ENCODE measurements around the gene PRDX5. TPM values are rescaled to one million over a fixed set of nuclear protein-coding genes. Genes with fewer than 3 reads are reported as not detected.

Gene PRDX5
- total RNA-seq, 1 experiment from 2014 or later = 267 TPM

DNA sequence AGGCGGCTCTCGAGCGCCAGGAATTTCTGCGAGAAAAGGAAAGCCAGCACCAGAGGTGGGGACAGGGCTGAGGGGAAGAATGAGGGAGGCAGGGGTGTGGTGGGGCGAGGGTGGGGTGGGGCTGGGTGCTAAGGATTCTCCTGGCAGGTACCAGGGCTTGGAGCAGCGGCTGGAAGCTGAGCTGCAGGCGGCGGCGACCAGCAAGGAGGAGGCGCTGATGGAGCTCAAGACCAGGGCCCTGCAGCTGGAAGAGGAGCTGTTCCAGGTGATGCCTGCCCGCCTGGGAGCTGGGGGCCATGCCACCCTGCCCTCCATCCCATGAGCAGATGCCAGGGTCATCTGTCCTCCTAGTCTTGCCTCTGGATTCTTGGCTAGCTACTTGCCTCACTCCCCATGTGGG is 31.5 kb downstream of the PRDX5 start:
- intact Hi-C loops (cut with micrococcal nuclease) = no loop called here
- ChIA-PET RAD21 (ENCODE audit: low non-redundant PET in 1 of 2, low total read pairs in 2 of 2, uncharacterized antibody in 2 of 2, unreplicated experiment in 2 of 2) (interaction anchor here in 1 of 2 experiments (0.6 kb wide), 1 partner anchor 37 kb away, joined by 3 read pairs; no protein-coding TSS in a partner anchor), POLR2A (interaction anchor here (1.0 kb wide), 1 partner anchor 168 kb away, joined by 3 read pairs; no protein-coding TSS in a partner anchor), CTCF (interaction anchor here (0.6 kb wide), 1 partner anchor 72 kb away, joined by 3 read pairs; no protein-coding TSS in a partner anchor)
- no peaks in the 10 kb centered on the region for H3K9me2 ChIP-seq (ENCODE audit: insufficient read depth)
- H3K27ac ChIP-seq (ENCODE audit: low read depth, low read length) = no peak overlapping the region
- BruUV-seq (replicated peaks) = no TSS peak
- TF ChIP-seq, protein P1, sequence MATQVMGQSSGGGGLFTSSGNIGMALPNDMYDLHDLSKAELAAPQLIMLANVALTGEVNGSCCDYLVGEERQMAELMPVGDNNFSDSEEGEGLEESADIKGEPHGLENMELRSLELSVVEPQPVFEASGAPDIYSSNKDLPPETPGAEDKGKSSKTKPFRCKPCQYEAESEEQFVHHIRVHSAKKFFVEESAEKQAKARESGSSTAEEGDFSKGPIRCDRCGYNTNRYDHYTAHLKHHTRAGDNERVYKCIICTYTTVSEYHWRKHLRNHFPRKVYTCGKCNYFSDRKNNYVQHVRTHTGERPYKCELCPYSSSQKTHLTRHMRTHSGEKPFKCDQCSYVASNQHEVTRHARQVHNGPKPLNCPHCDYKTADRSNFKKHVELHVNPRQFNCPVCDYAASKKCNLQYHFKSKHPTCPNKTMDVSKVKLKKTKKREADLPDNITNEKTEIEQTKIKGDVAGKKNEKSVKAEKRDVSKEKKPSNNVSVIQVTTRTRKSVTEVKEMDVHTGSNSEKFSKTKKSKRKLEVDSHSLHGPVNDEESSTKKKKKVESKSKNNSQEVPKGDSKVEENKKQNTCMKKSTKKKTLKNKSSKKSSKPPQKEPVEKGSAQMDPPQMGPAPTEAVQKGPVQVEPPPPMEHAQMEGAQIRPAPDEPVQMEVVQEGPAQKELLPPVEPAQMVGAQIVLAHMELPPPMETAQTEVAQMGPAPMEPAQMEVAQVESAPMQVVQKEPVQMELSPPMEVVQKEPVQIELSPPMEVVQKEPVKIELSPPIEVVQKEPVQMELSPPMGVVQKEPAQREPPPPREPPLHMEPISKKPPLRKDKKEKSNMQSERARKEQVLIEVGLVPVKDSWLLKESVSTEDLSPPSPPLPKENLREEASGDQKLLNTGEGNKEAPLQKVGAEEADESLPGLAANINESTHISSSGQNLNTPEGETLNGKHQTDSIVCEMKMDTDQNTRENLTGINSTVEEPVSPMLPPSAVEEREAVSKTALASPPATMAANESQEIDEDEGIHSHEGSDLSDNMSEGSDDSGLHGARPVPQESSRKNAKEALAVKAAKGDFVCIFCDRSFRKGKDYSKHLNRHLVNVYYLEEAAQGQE (IDR thresholded peaks at IDR 0.05; ENCODE audit: low read depth) = no peak
- no peak for TF ChIP-seq RAD21 (IDR thresholded peaks at IDR 0.05; ENCODE audit: low read depth)
- TF ChIP-seq, protein P2, sequence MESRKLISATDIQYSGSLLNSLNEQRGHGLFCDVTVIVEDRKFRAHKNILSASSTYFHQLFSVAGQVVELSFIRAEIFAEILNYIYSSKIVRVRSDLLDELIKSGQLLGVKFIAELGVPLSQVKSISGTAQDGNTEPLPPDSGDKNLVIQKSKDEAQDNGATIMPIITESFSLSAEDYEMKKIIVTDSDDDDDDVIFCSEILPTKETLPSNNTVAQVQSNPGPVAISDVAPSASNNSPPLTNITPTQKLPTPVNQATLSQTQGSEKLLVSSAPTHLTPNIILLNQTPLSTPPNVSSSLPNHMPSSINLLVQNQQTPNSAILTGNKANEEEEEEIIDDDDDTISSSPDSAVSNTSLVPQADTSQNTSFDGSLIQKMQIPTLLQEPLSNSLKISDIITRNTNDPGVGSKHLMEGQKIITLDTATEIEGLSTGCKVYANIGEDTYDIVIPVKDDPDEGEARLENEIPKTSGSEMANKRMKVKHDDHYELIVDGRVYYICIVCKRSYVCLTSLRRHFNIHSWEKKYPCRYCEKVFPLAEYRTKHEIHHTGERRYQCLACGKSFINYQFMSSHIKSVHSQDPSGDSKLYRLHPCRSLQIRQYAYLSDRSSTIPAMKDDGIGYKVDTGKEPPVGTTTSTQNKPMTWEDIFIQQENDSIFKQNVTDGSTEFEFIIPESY (IDR thresholded peaks at IDR 0.05; ENCODE audit: extremely low read depth, insufficient replicate concordance, low read length) = no peak
- TF ChIP-seq POLR2AphosphoS5 (IDR thresholded peaks at IDR 0.05; ENCODE audit: low read depth, low read length) = no peak
- TF ChIP-seq FOSL1 (IDR thresholded peaks at IDR 0.05; ENCODE audit: low read depth) = no peak
- TF ChIP-seq SRF (IDR thresholded peaks at IDR 0.05; ENCODE audit: low read depth) = no peak
- no peak for TF ChIP-seq EZH2phosphoT487 (IDR thresholded peaks at IDR 0.05; ENCODE audit: borderline replicate concordance)
- no peak for TF ChIP-seq YY1 (IDR thresholded peaks at IDR 0.05; ENCODE audit: extremely low read depth, insufficient replicate concordance, low read depth, low read length)
- TF ChIP-seq EGR1 (IDR thresholded peaks at IDR 0.05; ENCODE audit: low read depth) = no peak
- H2AFZ ChIP-seq (ENCODE audit: low read depth, low read length, poor library complexity, severe bottlenecking) = no peak overlapping the region
- H3K4me1 ChIP-seq (ENCODE audit: control insufficient read depth in 1 of 2, insufficient read depth in 2 of 2, low read length in 2 of 2) = peaks cover 0 to 11% of the 10 kb centered on the region in 2 experiments; a peak in 2 of 4 replicates
- DNase-seq (ENCODE audit: low read depth, low spot score) (no peak), ATAC-seq (no peak)
- H3K79me2 ChIP-seq (ENCODE audit: insufficient read depth, low read length) = no peaks in the 10 kb centered on the region
- H3K9ac ChIP-seq (ENCODE audit: low read length) = no peak overlapping the region
- H3K9me3 ChIP-seq (ENCODE audit: control insufficient read depth in 1 of 2, insufficient read depth in 1 of 2, low read depth in 1 of 2, low read length in 2 of 2) = no peaks in the 10 kb centered on the region
- H3K4me3 ChIP-seq (replicated peaks in 1 of 2; ENCODE audit: low read depth in 1 of 2, low read length in 2 of 2) = no peak overlapping the region
- H3K36me3 ChIP-seq (ENCODE audit: control insufficient read depth in 1 of 2, insufficient read depth in 2 of 2, low read length in 2 of 2) = no peaks in the 10 kb centered on the region
- no peaks in the 10 kb centered on the region for H4K20me1 ChIP-seq (ENCODE audit: insufficient read depth)
- no peak overlapping the region for H3K4me2 ChIP-seq (ENCODE audit: low read length)
- no peaks in the 10 kb centered on the region for H3K27me3 ChIP-seq (ENCODE audit: insufficient read depth, low read length)

All from HCT116 (cell line).